NCI-H2081 treated with DMSO at 0.1 percent for 48 hours (cell line): Measurements from ENCODE around the gene TNIP2.
"Not testable (repeated sequence)": the region's sequence is repeated elsewhere in the genome, so short reads cannot be mapped to it uniquely, and the experiment has no call there.

ENCODE experiments used
- DNase-seq: peaks from one replicate; lab custom pipeline; 2025; lab: John Stamatoyannopoulos, UW

The TNIP2 gene

GRCh38 chr4:2744576-2745270 lies 11.4 kb downstream of the TNIP2 start:
- DNase-seq = no peak

DNA sequence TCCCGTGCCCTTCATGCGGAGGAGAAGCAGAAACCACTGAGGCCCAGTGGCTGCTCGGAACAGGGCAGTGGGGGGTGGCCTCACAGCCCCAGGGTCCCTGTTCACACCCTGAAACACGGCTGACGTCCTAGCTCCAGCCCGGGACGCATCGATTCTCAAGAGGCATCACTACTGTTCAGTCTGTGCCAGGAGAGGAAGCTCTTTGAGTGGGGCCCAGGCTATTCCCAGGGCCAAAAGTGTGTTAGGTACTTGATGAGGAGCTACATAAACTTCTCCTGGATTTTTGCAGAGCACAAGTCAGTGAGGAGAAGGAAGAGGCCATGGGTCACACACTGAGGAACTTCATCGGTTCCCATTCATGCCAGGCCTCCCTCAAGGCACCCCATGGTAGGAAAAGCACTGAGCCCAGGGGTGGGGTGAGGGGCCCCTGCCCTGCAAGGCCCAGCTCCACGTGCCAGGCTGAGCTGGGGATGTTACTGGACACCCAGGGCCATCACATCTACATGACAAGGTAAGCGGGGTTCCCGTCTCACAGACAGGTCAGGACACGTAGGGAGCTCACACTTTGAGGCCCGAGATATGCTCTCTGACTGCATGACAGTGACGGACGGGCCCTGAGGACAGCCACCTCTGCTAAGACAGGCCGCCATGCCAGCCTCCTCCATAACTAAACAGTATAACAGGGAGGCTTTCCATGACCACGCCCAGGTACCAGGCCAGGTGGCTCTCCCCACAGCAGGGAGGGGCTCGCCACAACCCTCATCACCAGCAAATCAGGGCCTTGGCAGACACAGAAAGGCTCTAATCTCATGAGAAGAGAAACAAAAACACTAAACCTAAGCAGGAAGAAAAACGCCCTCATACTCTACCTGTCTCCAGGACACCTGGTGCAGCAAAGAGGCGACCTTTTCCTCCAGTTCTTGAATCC lies 12.4 kb downstream of the TNIP2 start:
- no peak for DNase-seq

- no peak for DNase-seq
These were observed 13.2 kb downstream of the TNIP2 start for GRCh38 chr4:2742823-2743517.

- no peak for DNase-seq
These were observed 13.9 kb downstream of the TNIP2 start for GRCh38 chr4:2742081-2742822.

DNA sequence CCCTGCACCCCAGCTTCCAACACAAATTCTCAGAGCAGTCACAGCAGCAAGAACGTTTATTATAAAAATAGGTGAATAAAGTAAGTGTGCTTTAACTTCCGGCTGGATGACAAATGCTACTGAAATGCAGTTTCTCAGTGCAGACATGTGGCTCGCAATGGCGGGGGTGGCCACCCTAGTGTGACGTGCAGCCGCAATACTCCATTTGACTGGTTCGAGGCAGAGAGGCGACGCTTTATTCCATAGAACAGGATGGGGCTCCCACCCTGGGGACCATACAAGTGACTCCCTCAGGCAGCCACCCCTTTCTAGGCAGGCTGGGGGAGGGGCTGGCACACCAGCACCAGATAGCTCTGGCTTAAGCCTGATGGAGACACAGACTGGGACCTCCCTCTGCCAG lies 14.5 kb downstream of the TNIP2 start:
- DNase-seq = no peak

DNA sequence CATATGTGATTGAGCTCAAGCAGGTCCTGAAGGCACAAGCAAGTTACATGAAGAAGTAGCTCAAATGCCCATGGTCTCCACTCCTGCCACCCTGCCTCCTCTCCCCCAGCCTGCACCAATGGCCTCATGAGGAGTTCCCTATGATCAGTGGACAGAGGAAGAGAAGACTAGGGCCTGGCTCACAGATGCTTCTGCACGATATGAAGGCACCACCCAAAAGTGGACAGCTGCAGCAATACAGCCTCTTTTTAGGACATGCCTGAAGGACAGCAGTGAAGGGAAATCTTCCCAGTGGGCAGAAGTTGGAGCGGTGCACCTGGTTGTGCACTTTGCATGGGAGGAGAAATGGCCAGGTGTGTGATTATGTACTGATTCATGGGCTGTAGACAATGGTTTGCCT lies 17.8 kb downstream of the TNIP2 start:
- DNase-seq = not testable (repeated sequence)

- DNase-seq = no peak
These were observed 20.3 kb downstream of the TNIP2 start for GRCh38 chr4:2735869-2736268.

GRCh38 chr4:2734612-2735011 lies 21.5 kb downstream of the TNIP2 start:
- no peak for DNase-seq

- no peak for DNase-seq
These were observed 22.1 kb downstream of the TNIP2 start for GRCh38 chr4:2733844-2734574.

DNA sequence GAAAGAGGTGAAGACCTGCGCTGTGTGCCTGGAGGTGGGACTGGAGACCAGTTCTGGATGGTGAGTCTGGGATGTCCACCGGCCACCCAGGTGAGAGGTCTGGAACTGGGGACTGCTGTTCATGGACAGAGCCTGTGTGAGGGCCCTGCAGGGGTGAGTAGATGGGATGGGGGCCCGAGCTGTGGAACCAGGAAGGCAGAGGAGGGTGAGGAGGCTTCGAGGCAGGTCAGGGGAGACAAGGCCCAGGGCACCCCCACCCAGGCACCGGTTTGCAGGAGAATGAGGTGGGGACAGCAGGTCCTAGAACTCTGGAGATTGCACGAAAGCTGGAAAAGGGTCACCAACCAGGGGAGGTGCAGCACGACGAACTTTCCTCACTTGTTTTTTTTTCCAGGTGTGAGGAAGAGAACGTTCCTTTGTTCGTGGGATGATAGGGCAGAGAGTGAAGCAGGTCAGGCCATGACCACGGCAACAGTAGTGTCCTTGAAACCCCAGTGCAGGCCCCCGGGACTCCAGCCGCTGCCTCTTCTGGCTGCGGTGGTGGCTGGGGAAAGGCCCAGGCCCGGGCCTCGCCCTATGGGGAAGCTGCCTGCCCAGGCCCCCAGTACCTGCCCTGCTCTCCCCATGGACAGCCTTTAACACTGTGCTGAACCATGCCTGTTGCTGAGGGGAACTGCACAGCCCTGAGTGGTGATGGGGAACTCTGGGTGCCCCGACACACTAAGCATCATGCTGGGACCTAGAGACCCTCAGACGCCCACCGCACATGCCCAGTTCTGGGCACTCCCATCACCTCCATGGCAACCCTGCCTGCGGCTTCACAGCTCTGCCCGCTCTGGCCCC lies 22.9 kb downstream of the TNIP2 start:
- DNase-seq = no peak

DNA sequence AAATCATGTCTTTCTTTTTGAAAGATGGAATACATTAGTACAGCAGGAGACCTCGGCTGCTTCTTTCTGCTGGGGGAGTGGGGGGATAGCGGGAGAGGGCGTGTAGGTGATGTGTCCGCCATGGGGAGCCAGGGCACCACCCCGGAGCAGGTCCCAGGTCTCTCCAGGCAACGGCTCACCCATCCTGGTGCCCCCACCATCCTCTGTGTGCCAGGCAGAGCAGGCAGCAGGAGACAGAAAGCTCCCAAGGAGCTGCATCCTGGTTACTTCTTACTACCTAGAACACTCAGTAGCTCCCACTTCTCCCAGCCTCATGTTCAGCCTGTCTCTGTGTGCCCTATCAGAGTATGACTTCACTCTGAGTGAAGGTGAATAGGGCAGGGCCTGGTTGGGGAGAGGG lies 23.6 kb downstream of the TNIP2 start:
- no peak for DNase-seq

- no peak for DNase-seq
These were observed 24.2 kb downstream of the TNIP2 start for GRCh38 chr4:2731907-2732317.

DNA sequence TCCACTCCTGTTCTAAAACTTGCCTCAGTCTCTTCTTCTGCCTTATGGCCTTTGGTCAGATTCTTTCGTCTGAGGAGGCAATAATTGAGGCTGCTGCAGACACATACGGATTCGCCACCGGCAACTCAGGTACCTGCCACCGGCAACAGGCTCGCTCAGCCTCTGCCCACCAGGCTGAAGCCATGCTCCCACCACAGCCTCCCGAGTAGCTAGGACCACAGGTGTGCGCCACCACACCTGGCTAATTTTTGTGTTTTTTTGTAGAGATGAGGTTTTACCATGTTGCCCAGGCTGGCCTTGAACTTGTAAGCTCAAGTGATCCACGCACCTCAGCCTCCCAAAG lies 26.6 kb downstream of the TNIP2 start:
- DNase-seq = no peak

DNA sequence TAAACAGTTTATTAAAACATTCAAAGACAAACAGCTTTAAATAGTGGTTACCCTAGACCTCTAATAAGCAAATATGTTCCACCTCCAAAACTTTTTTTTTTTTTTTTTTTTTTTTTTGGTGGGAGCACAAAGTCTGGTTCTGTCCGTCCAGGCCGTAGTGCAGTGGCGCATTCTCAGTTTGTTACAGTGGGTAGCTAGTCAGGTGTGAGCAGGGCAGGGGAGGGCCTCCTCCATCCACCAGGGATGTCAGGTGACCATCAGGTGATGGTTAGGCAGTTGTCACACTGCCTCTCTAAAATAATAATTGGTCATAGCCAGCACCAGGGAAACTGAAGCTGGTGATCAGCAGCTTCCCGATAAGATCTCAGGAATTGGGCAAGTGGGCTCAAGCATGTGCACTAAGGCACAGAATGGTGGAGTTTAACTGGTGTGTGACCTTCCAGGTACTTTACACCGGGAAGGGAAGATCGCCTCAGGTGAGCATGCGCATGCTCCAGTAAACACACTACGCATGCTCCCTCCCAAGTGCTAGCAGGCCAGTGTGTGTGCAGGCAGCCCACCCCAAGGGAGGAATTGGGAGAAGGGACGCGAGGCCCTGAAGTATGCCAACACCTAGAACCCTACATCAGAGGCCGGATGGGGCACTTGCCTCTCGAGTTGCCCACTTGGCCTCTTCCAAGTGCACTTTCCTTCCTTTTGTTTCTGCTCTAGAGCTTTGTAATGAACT lies 27.2 kb downstream of the TNIP2 start:
- DNase-seq = no peak

- no peak for DNase-seq
These were observed 27.9 kb downstream of the TNIP2 start for GRCh38 chr4:2728221-2728620.

DNA sequence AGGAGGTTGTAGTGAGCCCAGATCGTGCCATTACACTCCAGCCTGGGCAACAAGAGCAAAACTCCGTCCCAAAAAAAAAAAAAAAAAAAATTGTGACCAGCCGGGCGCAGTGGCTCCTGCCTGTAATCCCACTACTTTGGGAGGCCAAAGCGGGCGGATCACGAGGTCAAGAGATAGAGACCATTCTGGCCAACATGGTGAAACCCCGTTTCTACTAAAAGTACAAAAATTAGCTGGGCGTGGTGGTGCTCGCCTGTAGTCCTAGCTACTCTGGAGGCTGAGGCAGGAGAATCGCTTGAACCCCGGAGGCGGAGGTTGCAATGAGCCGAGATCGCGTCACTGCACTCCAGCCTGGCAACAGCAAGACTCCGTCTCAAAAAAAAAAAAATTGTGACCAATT lies 29.3 kb downstream of the TNIP2 start:
- DNase-seq = not testable (repeated sequence)

- DNase-seq = no peak
These were observed 30.8 kb downstream of the TNIP2 start for GRCh38 chr4:2725380-2725779.

DNA sequence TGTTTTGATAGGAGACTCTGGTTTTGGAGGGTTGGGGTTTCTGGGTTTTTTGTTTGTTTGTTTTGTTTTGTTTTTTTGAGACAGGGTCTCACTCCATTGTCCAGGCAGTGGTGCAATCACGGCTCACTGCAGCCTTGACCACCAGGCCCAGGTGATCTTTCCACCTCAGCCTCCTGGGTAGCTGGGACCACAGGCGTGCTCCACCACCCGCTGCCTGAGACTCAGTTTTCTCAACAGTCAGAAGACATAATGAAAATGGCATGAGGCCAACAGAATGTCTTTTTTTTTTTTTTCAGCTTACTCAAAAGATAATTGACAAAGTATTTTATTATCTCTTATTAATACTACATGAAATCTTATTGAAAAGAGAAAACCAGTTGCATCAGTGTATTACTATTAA lies 32.4 kb downstream of the TNIP2 start:
- no peak for DNase-seq

- DNase-seq = no peak
These were observed 34.1 kb downstream of the TNIP2 start for GRCh38 chr4:2722033-2722432.

- no peak for DNase-seq
These were observed 34.5 kb downstream of the TNIP2 start for GRCh38 chr4:2721586-2721985.
